GM12873 (cell line): ENCODE data around the gene YAP1.

Experiments
- TF ChIP-seq, protein P1 (sequence below): IDR thresholded peaks from 2 replicates; pipeline ENCODE4 v1.5.1; 2012; ENCODE audit warnings: low read depth, mild to moderate bottlenecking, moderate library complexity, low read length, control low read depth; ENCODE audit not compliant: insufficient read depth; ENCODE audit errors: missing control alignments

YAP1 gene

DNA sequence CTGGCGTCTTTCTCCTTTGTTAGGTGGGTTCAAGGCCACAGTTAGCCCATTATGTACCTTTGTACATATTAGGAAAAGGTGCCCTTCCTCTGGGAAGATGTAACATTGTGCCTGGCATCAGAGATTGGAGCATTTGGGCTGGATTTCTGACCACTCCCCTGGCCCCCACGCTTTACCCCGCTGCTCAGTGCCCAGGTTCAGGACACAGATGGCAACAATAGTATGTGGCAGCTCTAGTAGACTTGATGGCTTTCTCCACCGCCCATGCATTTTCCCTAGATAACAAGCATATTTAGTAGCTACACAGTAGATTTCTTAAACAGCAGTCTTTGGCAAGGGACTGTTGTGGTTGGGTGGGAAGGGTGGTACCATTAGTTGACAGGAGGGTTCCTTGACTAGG is 53.1 kb downstream of the YAP1 start:
- TF ChIP-seq, protein P1, sequence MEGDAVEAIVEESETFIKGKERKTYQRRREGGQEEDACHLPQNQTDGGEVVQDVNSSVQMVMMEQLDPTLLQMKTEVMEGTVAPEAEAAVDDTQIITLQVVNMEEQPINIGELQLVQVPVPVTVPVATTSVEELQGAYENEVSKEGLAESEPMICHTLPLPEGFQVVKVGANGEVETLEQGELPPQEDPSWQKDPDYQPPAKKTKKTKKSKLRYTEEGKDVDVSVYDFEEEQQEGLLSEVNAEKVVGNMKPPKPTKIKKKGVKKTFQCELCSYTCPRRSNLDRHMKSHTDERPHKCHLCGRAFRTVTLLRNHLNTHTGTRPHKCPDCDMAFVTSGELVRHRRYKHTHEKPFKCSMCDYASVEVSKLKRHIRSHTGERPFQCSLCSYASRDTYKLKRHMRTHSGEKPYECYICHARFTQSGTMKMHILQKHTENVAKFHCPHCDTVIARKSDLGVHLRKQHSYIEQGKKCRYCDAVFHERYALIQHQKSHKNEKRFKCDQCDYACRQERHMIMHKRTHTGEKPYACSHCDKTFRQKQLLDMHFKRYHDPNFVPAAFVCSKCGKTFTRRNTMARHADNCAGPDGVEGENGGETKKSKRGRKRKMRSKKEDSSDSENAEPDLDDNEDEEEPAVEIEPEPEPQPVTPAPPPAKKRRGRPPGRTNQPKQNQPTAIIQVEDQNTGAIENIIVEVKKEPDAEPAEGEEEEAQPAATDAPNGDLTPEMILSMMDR = no peak

DNA sequence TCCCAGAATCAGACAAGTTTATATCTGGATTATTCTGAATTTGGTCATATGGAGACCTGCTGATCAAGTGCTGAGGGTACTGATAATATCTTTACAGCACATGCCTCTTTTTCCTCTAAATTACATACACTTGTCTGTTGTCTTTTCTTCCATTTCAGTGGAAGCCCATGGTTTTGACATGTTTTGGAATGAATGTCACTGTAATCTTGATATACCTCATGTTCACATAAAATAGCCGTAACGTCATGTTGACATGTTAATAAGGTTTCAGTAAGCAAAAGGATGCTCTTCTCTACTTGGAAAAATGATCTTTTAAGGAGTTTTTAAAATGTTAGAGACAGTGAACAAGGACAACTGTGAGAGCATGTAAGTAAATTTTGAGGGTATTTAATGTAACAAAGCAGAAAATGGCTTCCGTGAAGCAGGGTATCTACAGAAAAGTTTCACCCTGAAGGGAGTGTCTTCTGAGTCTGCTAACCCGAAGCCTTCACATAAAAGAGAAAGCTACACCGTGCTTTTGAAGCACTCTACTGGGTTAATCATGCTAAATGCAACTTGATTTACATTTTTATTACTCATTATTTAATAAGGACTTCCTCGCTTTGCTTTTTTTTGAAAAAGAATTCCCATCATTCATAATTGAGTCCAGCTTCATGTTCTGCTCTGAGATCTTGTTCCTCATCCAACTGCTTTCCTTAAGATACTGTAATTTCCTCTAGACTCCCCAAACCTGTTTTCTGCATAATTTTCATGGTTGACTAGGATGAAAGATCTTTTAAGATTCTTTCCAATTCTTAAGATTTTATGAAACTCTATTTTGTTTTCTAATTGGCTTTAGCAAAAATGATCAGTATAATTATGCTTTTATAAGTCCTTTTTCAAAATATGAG is 56.2 kb downstream of the YAP1 start:
- TF ChIP-seq, protein P1 = no peak

DNA sequence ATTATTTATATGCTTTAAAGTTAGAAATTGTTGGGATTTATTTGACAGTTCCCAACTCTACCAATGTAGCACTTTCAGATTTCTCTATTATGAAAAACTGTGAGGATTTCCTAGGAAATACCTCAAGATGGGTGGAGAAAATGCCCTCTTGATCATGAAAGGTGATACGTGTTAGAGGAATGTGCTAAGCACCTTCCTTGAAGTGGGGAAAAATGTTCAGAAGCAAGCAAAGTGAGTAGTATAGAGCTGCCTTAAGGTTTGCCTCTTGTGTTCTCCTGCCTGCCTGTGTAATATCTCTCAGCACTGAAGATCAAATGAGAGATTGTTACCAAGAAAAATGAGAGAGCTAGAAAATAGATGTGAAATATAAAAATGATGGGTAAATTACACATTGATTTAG is 58.2 kb downstream of the YAP1 start:
- TF ChIP-seq, protein P1 = no peak

DNA sequence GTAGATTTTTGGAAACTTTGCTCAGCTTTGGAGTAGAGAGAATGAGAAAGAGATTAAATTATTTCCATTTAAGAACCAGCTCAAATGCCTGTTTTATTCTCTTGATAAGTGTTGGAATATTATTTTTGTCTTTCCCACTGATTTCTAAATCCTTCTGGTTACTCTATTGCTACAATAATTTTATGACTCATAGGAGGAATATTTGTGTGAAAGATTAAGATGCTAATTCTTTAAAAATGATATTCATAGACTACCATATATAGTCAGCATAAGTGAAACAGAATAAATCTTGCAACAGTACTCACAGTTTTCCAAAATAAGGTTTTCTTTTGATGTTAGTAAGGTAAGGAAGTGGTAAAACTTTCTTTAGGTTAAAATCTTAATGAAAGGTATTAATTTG is 60.9 kb downstream of the YAP1 start:
- TF ChIP-seq, protein P1 = no peak

DNA sequence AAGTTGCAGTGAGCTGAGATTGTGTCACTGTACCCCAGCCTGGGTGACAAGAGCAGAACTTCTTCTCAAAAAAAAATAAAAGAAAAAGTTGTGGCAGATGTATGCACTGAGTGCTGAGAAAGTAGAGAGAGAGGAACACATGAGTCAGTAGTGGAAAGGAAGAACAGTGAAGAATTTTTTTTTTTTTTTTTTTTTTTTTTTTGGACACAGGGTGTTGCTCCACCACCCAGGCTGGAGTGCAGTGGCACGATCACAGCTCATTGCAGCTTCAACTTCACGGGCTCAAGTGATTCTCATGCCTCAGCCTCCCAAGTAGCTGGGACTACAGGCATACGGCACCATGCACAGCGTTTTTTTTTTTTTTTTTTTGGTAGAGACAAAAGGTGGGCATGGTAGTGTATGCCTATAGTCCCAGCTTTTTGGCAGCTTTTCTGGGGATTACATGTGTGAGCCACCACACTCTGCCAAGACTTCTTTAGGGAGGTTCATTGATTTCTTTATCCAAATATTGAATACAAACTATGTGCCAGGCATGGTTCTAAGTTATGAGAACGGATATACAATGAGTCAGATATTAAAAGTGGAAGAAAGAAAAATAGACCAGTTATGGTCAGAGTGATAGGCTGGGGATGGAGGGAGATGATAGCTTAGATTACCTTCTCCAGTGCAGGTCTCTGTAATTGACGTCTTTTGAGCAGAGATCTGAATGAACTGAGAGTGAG is 62.0 kb downstream of the YAP1 start:
- TF ChIP-seq, protein P1 = no peak

DNA sequence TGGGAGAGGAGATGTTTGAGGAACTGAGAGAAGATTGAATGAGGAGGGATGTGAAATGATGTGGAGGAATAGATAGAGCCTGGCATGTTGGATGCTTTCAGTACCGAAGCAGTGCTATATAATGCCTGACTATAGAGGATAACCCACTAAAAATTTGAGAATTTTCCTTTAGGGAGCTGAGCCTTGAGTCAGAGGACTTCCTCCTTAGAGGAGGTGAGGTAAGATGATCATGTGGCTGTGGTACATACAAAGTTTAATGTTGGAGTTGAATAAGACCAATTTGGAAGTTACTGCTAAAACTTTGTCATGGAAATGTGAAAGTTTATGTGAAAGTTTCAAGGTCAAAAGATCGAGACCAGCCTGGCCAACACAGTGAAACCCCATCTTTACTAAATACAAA is 66.9 kb downstream of the YAP1 start:
- TF ChIP-seq, protein P1 = no peak

DNA sequence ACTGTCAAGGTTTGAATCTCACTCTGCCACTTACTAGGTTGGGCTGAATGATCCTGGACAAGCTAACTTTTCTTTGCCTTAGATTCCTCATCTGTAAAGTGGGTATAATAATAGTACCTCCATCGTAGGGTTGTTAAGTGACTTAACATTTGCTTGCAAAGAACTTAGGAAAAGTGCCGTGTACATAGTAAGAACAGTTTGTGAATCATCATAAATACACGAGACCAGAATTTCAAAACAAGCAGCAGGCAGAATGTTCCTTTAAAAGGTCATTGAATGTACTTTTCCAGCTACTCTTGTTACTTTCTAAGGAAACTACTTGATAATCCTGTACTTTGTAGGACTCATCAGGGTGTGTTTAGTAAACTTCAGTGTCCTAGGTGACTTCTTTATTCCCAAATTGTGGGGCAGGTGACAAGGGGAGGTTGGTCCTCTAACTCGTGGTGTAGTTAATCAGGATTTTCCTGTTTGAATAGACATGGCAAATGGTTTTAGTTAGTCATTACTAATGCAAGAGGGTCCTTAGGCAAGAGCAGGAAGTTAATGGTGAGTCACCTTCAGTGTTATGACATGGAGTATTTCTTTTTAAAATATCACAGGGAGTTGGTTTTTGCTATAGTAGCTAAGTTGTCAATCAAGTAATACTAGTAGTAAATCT is 67.9 kb downstream of the YAP1 start:
- TF ChIP-seq, protein P1 = no peak
